Colonic mucosa (tissue), 4 donors: ENCODE data around the gene ZDHHC9. TPM values are rescaled to one million over a fixed set of nuclear protein-coding genes. Genes with fewer than 3 reads are reported as not detected.

Source experiments
- DNase-seq: peaks from one replicate; pipeline ENCODE4 v3.0.0-alpha.2; 2020
- H3K27ac ChIP-seq: fragments of 200-600 bp; one replicate; pipeline ENCODE4 v1.8.0; 2021
- H3K27me3 ChIP-seq: fragments of 200-600 bp; one replicate; pipeline ENCODE4 v1.8.0; 2021
- H3K36me3 ChIP-seq: fragments of 200-600 bp; one replicate; pipeline ENCODE4 v1.8.0; 2021
- H3K4me1 ChIP-seq: fragments of 200-600 bp; one replicate; pipeline ENCODE4 v1.8.0; 2021; ENCODE audit warnings: mild to moderate bottlenecking
- H3K4me3 ChIP-seq: fragments of 200-600 bp; one replicate; pipeline ENCODE4 v1.8.0; 2021
- H3K9ac ChIP-seq, 2 donors: one replicate each; pipeline ENCODE4 v1.7.0; 2013; ENCODE audit warnings: control low read depth in 2 of 2, low read depth in 2 of 2, low read length in 2 of 2
- H3K9me3 ChIP-seq: fragments of 200-600 bp; one replicate; pipeline ENCODE4 v1.8.0; 2021
- intact Hi-C: fragments of 100-400 bp; cut with DNase I; formaldehyde crosslinking; loops from one replicate; pipeline ENCODE4 v1.14.1; 2022
- total RNA-seq, 2 donors: library from RNA; stranded (reverse); fragmentation: NEBNext Ultra II Directional in 1 of 2; extraction: Animal tissue kit (Norgen Biotek cat#: 25700) in 1 of 2; gene quantifications; one replicate each; pipeline ENCODE4 v1.2.1, GENCODE V29; 2021
- TF ChIP-seq, protein P1 (sequence below): fragments of 200-600 bp; IDR thresholded peaks from one replicate; pipeline ENCODE4 v1.8.0; 2022; ENCODE audit warnings: antibody characterized with exemption, mild to moderate bottlenecking
- donor health status: healthy.
- donor health status: DM: no; HTN: no; CAD: no.
- donor health status: DM: no; HTN: no; CAD: no.

The ZDHHC9 gene
- total RNA-seq, 2 donors from 2014 or later: 39.5 to 41.5 TPM

DNA sequence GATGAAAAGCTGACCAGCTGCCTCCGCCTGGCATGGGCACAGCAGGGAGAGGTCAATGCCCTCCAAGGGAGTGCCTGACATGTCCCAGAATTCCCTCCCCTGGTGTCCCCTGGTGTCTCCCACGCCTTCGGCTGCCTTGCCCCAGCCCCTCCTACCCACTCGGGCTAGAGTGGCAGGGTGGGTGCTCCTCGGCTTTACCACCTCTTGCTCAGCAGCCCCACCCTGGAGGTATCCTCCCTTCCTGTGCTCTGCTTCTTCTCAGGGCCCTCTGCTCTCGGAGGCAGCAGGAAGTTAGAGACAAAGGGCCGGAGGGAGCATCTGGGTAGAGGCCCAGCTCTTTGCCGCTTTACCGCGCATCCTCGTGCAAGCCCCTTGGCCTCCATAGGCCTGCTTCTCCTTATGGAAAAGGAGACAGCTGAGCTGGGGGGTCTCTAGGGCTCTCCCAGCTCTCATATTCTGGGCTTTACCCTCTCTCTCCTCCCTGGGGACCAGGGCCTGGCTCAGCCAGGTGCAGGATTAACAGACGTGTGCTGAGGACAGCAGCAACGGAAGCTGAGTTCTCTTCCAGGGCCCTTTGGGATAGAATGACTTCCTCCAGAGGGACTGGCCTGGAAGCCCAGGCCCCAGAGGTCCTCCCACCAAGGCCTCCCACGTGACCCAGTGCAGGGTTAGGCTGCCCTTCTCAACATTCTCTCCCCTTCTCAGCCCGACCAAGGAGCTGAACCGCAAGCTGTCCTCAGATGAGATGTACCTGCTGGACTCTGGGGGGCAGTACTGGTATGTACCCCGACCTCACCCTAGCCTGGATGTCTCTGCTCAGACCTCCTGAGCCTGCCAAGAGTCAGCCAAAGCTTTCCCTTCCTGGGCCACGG, 87.7 kb downstream of the ZDHHC9 start:
- Histone ChIP-seq H3K27ac (no peak overlapping the region), H3K9me3 (no peaks in the 10 kb centered on the region), H3K4me3 (no peak overlapping the region), H3K9ac (no peak overlapping the region), H3K36me3 (no peaks in the 10 kb centered on the region), H3K27me3 (no peaks in the 10 kb centered on the region), H3K4me1 (no peaks in the 10 kb centered on the region)
- intact Hi-C loops: no loop called here
- no peak for DNase-seq
- TF ChIP-seq, protein P1, sequence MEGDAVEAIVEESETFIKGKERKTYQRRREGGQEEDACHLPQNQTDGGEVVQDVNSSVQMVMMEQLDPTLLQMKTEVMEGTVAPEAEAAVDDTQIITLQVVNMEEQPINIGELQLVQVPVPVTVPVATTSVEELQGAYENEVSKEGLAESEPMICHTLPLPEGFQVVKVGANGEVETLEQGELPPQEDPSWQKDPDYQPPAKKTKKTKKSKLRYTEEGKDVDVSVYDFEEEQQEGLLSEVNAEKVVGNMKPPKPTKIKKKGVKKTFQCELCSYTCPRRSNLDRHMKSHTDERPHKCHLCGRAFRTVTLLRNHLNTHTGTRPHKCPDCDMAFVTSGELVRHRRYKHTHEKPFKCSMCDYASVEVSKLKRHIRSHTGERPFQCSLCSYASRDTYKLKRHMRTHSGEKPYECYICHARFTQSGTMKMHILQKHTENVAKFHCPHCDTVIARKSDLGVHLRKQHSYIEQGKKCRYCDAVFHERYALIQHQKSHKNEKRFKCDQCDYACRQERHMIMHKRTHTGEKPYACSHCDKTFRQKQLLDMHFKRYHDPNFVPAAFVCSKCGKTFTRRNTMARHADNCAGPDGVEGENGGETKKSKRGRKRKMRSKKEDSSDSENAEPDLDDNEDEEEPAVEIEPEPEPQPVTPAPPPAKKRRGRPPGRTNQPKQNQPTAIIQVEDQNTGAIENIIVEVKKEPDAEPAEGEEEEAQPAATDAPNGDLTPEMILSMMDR: no peak

DNA sequence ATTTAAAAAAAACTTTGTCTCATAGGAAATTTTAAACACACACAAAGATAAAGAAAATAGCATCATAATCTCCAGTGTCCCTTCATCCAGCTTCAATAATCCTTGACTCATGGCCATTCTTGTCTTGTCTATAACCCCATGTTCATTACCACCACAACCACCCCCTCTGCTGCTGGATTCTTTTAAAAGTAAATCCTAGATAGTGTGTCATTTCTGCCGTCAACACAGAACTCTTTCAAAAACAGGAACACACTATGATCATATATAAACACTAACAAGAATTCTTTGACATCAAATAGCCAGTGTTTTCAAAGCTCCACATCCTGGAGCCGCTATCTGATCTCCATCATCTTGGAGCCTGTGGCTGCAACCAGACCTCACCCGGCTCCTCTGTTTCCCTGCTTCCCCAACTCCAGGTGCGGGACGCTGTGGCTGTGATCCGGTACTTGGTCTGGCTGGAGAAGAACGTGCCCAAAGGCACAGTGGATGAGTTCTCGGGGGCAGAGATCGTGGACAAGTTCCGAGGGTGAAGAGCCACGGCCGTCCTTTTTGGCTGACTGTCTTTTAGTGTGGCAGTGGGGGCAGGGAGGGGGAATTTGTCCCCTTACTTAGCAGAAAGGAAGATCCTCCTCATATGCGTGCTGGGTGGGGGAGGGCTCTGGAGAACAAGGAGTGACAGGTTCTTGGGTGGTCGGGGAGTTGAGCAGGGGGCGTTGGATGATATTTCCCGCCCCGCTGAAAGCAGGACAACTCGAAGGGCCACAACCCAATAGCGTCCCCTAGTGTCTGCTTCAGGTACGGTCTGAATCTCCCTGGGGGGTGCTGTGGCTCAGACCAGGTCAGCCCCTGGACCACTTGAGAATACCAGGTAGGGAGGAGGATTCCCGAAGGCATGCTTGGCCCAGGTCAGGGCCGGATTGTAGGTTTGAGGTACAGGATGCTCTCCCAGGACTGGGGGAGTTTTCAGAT, 89.3 kb downstream of the ZDHHC9 start:
- Histone ChIP-seq H3K9ac (no peak overlapping the region), H3K36me3 (no peaks in the 10 kb centered on the region), H3K9me3 (no peaks in the 10 kb centered on the region), H3K4me1 (no peaks in the 10 kb centered on the region), H3K4me3 (no peak overlapping the region), H3K27me3 (no peaks in the 10 kb centered on the region), H3K27ac (no peak overlapping the region)
- intact Hi-C loops: no loop called here
- DNase-seq: no peak
- TF ChIP-seq, protein P1: no peak

Other genes with a start within 250 kb of the ZDHHC9 start
- 1 to 10 TPM in 1 of 2 donors, under 1 TPM in 1; 0.15 to 2.7 TPM for gene APLN, start 188.9 kb downstream of the ZDHHC9 start, total RNA-seq
- 10 to 100 TPM in 1 of 2 donors, 1 to 10 TPM in 1; 2.6 to 11.7 TPM for gene XPNPEP2, start 104.9 kb downstream of the ZDHHC9 start, total RNA-seq
- gene SASH3, start 63.9 kb downstream of the ZDHHC9 start, total RNA-seq: 1 to 10 TPM; 2.9 to 4.5 TPM
- gene UTP14A, start 62.3 kb upstream of the ZDHHC9 start, total RNA-seq: 10 to 100 TPM in 1 of 2 donors, 1 to 10 TPM in 1; 9.9 to 17.4 TPM
- gene BCORL1, start 138.7 kb upstream of the ZDHHC9 start, total RNA-seq: 10 to 100 TPM in 1 of 2 donors, 1 to 10 TPM in 1; 8.3 to 14.4 TPM